SU-DHL-6 (cell line): ENCODE results near the gene COL4A2.
"Not testable (repeated sequence)": the region's sequence is repeated elsewhere in the genome, so short reads cannot be mapped to it uniquely, and the experiment has no call there.

Source experiments
- H2AFZ ChIP-seq: fragments of 200-600 bp; sonication (generic); 2 replicates; pipeline ENCODE4 v1.6.1; 2014; ENCODE audit warnings: low read depth, mild to moderate bottlenecking, moderate library complexity, mixed read lengths, antibody characterized with exemption, low read length; ENCODE audit not compliant: severe bottlenecking
- H3F3A ChIP-seq: fragments of 200-600 bp; shearing (Covaris generic); 2 replicates; pipeline ENCODE4 v1.6.0; 2016; ENCODE audit warnings: antibody characterized with exemption, mild to moderate bottlenecking; ENCODE audit not compliant: insufficient read depth
- H3K27ac ChIP-seq: fragments of 200-600 bp; sonication (generic); 2 replicates; pipeline ENCODE4 v1.5.1; 2016; ENCODE audit warnings: low read depth, mild to moderate bottlenecking, low read length, moderate library complexity, mixed read lengths
- H3K27me3 ChIP-seq: fragments of 200-600 bp; sonication (generic), shearing (Covaris generic); 2 replicates; pipeline ENCODE4 v1.6.0; 2014; ENCODE audit warnings: mild to moderate bottlenecking, low read length
- H3K36me3 ChIP-seq: fragments of 200-600 bp; sonication (generic); 2 replicates; pipeline ENCODE4 v1.6.1; 2014; ENCODE audit warnings: mild to moderate bottlenecking, low read length, mixed read lengths
- H3K4me2 ChIP-seq: fragments of 300-600, 200-600 bp; shearing (Covaris generic), sonication (generic); 2 replicates; pipeline ENCODE4 v1.6.0; 2014; ENCODE audit warnings: low read length, low read depth, mild to moderate bottlenecking; ENCODE audit not compliant: poor library complexity, severe bottlenecking
- H3K4me3 ChIP-seq: fragments of 200-600 bp; sonication (generic); 2 replicates; pipeline ENCODE4 v1.5.1; 2014; ENCODE audit warnings: antibody characterized with exemption, low read length, mild to moderate bottlenecking, mixed read lengths; ENCODE audit not compliant: insufficient read depth, poor library complexity, severe bottlenecking
- H3K79me2 ChIP-seq: fragments of 200-600 bp; sonication (generic); 2 replicates; pipeline ENCODE4 v1.6.1; 2014; ENCODE audit warnings: mild to moderate bottlenecking, low read length, moderate library complexity; ENCODE audit not compliant: insufficient read depth
- H3K9ac ChIP-seq: fragments of 200-600 bp; sonication (generic); 2 replicates; pipeline ENCODE4 v1.7.0; 2014; ENCODE audit warnings: mild to moderate bottlenecking, low read length
- H3K9me2 ChIP-seq: fragments of 200-600 bp; sonication (generic); replicated peaks from 2 replicates; pipeline ENCODE4 v1.6.1; 2014; ENCODE audit warnings: low read length; ENCODE audit not compliant: insufficient read depth
- H3K9me3 ChIP-seq: fragments of 200-600 bp; sonication (generic); 2 replicates; pipeline ENCODE4 v1.6.1; 2014; ENCODE audit warnings: low read length, mixed read lengths; ENCODE audit not compliant: insufficient read depth
- H4K20me1 ChIP-seq: fragments of 200-600 bp; sonication (generic); 2 replicates; pipeline ENCODE4 v1.6.1; 2014; ENCODE audit warnings: low read depth, mild to moderate bottlenecking, antibody characterized with exemption, low read length, moderate library complexity, mixed read lengths
- EZH2phosphoT487 ChIP-seq: fragments of 200-600 bp; sonication (generic), shearing (Covaris generic); conservative IDR thresholded peaks from 2 replicates; pipeline ENCODE4 v1.6.1; 2018; ENCODE audit warnings: mild to moderate bottlenecking, antibody characterized with exemption, low read length, moderate library complexity, mixed read lengths
- TF ChIP-seq, protein P1 (sequence below): fragments of 200-600 bp; sonication (generic); IDR thresholded peaks from one replicate; pipeline ENCODE4 v1.5.1; 2017; ENCODE audit warnings: antibody characterized with exemption, mild to moderate bottlenecking, low read length, moderate library complexity; ENCODE audit not compliant: insufficient read depth, poor library complexity, severe bottlenecking

Gene COL4A2

GRCh38 chr13:110310541-110311442 is 3.7 kb downstream of the COL4A2 start:
- Histone ChIP-seq H3K79me2 (no peaks in the 10 kb centered on the region), H3K27me3 (no peaks in the 10 kb centered on the region)

DNA sequence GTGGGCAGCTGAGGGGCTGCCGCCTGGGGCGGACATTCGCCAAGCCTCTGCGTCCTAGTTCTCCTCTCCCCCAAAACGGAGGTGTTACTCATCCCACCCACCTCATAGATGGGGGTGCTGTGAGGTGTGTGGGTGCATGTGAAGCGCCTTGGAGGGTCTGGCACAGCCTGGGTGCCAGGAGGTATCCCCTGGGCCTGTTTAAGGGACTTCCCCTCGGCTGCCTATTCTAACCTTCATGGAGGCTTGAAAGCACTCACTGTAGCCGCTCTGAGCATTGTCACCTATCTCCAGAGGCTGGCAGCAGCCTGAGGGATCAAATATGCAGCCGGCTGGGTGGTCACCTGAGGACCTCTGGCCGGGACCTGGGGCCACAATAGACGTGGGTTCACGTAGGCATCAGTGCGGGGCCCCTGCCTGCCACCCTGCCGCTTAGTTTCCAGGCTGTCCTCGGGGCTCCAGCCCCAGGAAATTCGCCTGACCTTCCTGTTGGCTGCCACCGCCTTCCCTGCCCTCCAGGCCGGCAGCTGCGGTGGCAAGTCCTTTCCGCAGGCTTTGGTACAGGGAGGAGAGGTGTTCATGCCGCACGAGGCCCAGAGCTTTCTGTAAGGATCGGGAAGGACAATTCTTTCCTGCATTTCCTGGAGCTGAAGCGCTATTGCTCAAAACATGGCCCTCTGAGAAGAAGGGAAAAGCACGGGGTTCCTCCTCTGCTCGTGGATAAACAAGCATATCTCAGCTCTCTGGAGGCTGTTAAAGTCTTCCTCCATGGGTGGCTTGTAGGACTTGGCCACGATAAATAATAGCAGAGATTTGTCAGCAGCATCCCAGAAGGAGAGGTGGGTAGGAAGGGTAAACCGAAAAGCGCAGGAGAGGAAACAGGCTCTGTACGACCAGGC is 4.6 kb downstream of the COL4A2 start:
- Histone ChIP-seq H3K27me3 (no peaks in the 10 kb centered on the region), H4K20me1 (no peaks in the 10 kb centered on the region), H3K4me3 (no peak overlapping the region), H3K4me2 (no peak overlapping the region), H3F3A (no peaks in the 10 kb centered on the region), H3K36me3 (no peaks in the 10 kb centered on the region), H3K27ac (no peak overlapping the region), H2AFZ (no peak overlapping the region), H3K9ac (no peak overlapping the region), H3K9me3 (no peaks in the 10 kb centered on the region), H3K9me2 (no peaks in the 10 kb centered on the region), H3K79me2 (no peaks in the 10 kb centered on the region)
- TF ChIP-seq EZH2phosphoT487, result no peak
- TF ChIP-seq, protein P1, sequence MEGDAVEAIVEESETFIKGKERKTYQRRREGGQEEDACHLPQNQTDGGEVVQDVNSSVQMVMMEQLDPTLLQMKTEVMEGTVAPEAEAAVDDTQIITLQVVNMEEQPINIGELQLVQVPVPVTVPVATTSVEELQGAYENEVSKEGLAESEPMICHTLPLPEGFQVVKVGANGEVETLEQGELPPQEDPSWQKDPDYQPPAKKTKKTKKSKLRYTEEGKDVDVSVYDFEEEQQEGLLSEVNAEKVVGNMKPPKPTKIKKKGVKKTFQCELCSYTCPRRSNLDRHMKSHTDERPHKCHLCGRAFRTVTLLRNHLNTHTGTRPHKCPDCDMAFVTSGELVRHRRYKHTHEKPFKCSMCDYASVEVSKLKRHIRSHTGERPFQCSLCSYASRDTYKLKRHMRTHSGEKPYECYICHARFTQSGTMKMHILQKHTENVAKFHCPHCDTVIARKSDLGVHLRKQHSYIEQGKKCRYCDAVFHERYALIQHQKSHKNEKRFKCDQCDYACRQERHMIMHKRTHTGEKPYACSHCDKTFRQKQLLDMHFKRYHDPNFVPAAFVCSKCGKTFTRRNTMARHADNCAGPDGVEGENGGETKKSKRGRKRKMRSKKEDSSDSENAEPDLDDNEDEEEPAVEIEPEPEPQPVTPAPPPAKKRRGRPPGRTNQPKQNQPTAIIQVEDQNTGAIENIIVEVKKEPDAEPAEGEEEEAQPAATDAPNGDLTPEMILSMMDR, result no peak

More at GRCh38 chr13:110310541-110311442, 3.7 kb downstream of the COL4A2 start:
- Histone ChIP-seq H3K9me2 (no peaks in the 10 kb centered on the region), H3K9ac (no peak overlapping the region), H3K27ac (no peak overlapping the region), H2AFZ (no peak overlapping the region), H3K4me2 (no peak overlapping the region), H3K9me3 (no peaks in the 10 kb centered on the region), H3K4me3 (no peak overlapping the region), H3K36me3 (no peaks in the 10 kb centered on the region), H3F3A (no peaks in the 10 kb centered on the region), H4K20me1 (no peaks in the 10 kb centered on the region)
- TF ChIP-seq, protein P1, result no peak
- no peak for TF ChIP-seq EZH2phosphoT487

DNA sequence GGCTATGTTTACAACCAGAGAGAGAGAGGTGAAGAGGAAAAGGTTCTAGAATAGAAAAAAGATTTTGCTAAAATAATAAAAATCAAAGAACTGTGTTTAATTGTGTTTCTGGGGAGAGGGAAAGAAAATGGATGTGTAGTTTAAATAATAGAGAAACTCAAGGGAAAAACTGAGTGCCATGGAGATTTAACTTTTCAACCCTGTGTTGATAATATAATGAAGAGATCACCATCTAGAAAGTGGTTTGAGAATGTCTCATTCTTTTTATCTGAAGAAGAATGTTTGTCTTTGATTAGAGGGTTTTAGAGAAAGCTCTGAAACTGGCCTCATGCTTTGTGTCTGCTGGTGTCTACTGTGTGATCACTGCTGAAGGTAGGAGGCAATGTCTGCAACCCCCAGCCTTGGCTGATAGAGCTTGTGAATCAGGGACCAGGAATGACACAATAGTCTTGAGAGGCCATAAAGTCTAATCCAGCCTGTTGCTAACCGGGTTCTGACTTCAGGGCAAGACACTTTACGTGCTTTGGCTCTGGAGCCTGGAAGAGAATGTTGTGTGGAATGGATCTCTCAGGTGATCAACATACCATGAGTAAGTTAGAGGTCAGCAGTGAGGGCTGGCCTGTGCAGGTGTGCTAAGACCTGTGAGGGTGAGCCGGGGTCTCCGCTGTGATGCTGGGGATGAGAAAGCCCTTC is 5.4 kb downstream of the COL4A2 start:
- Histone ChIP-seq H3K9me2 (no peaks in the 10 kb centered on the region), H3K27me3 (no peaks in the 10 kb centered on the region), H3K27ac (no peak overlapping the region), H3K4me3 (no peak overlapping the region), H2AFZ (no peak overlapping the region), H3K9me3 (no peaks in the 10 kb centered on the region), H3K4me2 (no peak overlapping the region), H3K9ac (no peak overlapping the region), H3F3A (no peaks in the 10 kb centered on the region), H4K20me1 (no peaks in the 10 kb centered on the region), H3K79me2 (no peaks in the 10 kb centered on the region), H3K36me3 (no peaks in the 10 kb centered on the region)
- TF ChIP-seq, protein P1, result no peak
- TF ChIP-seq EZH2phosphoT487, result no peak

- not testable (repeated sequence) for H3K9ac ChIP-seq, H3K36me3 ChIP-seq, H3K79me2 ChIP-seq, H3K27ac ChIP-seq, H3K4me3 ChIP-seq, H3F3A ChIP-seq, H3K9me2 ChIP-seq, H2AFZ ChIP-seq, H3K4me2 ChIP-seq, H3K9me3 ChIP-seq, H4K20me1 ChIP-seq, H3K27me3 ChIP-seq
Observed at GRCh38 chr13:110313261-110313660, 6.2 kb downstream of the COL4A2 start.

DNA sequence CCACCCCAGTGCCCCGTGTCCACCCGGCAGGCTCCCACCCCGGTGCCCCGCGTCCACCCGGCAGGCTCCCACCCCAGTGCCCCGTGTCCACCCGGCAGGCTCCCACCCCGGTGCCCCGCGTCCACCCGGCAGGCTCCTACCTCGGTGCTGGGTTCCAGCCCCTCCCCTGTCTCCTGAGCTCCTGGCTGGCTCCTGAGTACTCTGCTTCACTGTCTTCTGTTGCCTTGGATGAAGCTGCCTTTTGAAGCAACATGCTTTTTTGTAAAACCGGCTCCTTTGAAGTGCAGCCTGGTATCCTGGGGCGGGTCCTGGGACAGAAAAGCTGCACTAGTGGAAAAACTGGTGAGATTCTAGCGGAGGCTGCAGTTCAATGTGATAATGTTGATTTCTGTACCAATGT is 6.6 kb downstream of the COL4A2 start:
- H3K9ac ChIP-seq, H3K9me2 ChIP-seq, H2AFZ ChIP-seq, H4K20me1 ChIP-seq, H3K79me2 ChIP-seq, H3K4me2 ChIP-seq, H3K36me3 ChIP-seq, H3K9me3 ChIP-seq, H3K27me3 ChIP-seq, H3K4me3 ChIP-seq, H3K27ac ChIP-seq, H3F3A ChIP-seq: not testable (repeated sequence)
